Parathyroid adenoma (tissue), 2 donors: ENCODE results near the gene ATP2B2.

ENCODE experiments used
- H2AFZ ChIP-seq: fragments of 300-600 bp; sonication (generic); one replicate; pipeline ENCODE4 v1.7.0; 2017; ENCODE audit warnings: antibody characterized with exemption, mild to moderate bottlenecking
- H3K27ac ChIP-seq: fragments of 300-600 bp; sonication (generic); one replicate; pipeline ENCODE4 v1.7.0; 2017
- H3K27me3 ChIP-seq: fragments of 300-600 bp; sonication (generic); one replicate; pipeline ENCODE4 v1.7.0; 2017; ENCODE audit warnings: low read length; ENCODE audit not compliant: control insufficient read depth, insufficient read depth
- H3K36me3 ChIP-seq: fragments of 300-600 bp; sonication (generic); one replicate; pipeline ENCODE4 v1.7.0; 2017; ENCODE audit warnings: low read length; ENCODE audit not compliant: control insufficient read depth, insufficient read depth
- H3K4me1 ChIP-seq: fragments of 300-600 bp; sonication (generic); one replicate; pipeline ENCODE4 v1.7.0; 2017; ENCODE audit warnings: control low read depth
- H3K4me2 ChIP-seq: fragments of 300-600 bp; sonication (generic); one replicate; pipeline ENCODE4 v1.7.0; 2017; ENCODE audit warnings: low read length
- H3K4me3 ChIP-seq: fragments of 300-600 bp; sonication (generic); one replicate; pipeline ENCODE4 v1.7.0; 2017; ENCODE audit warnings: low read depth, low read length
- H3K79me2 ChIP-seq: fragments of 300-600 bp; sonication (generic); one replicate; pipeline ENCODE4 v1.7.0; 2017; ENCODE audit warnings: control low read depth
- H3K9ac ChIP-seq: fragments of 300-600 bp; sonication (generic); one replicate; pipeline ENCODE4 v1.7.0; 2017; ENCODE audit warnings: mild to moderate bottlenecking
- H3K9me3 ChIP-seq: fragments of 300-600 bp; sonication (generic); one replicate; pipeline ENCODE4 v1.7.0; 2017; ENCODE audit warnings: low read length; ENCODE audit not compliant: control insufficient read depth
- TF ChIP-seq, protein P1 (sequence below): fragments of 300-600 bp; sonication (generic); IDR thresholded peaks from one replicate; pipeline ENCODE4 v1.7.0; 2017; ENCODE audit warnings: antibody characterized with exemption, mild to moderate bottlenecking
- donor health status: primary hyperparathyroidism.

The ATP2B2 gene

DNA sequence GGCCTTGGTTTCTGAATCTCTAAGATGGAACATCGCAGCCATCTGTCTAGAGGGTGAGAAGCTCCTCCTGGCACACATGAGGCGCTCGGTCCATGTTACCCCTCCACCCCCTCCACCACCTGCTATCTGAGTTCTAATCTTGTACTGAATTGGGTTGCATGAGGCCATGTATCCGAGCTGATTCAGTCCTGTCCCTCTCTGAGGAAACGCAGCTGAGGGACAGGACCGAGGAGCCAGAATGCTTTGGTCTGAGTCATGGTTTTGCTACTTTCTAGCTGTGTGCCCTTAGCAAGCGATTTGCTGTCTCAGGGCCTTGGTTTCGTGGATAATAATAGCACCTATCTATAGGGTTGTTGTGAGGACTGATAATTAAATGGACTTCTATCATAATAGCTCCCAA lies 96.7 kb downstream of the ATP2B2 start:
- H3K9ac ChIP-seq = no peak overlapping the region
- no peaks in the 10 kb centered on the region for H3K4me1 ChIP-seq
- no peaks in the 10 kb centered on the region for H3K9me3 ChIP-seq
- H3K4me2 ChIP-seq = no peak overlapping the region
- no peak overlapping the region for H3K4me3 ChIP-seq
- TF ChIP-seq, protein P1, sequence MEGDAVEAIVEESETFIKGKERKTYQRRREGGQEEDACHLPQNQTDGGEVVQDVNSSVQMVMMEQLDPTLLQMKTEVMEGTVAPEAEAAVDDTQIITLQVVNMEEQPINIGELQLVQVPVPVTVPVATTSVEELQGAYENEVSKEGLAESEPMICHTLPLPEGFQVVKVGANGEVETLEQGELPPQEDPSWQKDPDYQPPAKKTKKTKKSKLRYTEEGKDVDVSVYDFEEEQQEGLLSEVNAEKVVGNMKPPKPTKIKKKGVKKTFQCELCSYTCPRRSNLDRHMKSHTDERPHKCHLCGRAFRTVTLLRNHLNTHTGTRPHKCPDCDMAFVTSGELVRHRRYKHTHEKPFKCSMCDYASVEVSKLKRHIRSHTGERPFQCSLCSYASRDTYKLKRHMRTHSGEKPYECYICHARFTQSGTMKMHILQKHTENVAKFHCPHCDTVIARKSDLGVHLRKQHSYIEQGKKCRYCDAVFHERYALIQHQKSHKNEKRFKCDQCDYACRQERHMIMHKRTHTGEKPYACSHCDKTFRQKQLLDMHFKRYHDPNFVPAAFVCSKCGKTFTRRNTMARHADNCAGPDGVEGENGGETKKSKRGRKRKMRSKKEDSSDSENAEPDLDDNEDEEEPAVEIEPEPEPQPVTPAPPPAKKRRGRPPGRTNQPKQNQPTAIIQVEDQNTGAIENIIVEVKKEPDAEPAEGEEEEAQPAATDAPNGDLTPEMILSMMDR = no peak
- H3K27ac ChIP-seq = no peak overlapping the region
- H3K36me3 ChIP-seq = no peaks in the 10 kb centered on the region
- H2AFZ ChIP-seq = no peak overlapping the region
- H3K79me2 ChIP-seq = no peaks in the 10 kb centered on the region
- no peaks in the 10 kb centered on the region for H3K27me3 ChIP-seq

DNA sequence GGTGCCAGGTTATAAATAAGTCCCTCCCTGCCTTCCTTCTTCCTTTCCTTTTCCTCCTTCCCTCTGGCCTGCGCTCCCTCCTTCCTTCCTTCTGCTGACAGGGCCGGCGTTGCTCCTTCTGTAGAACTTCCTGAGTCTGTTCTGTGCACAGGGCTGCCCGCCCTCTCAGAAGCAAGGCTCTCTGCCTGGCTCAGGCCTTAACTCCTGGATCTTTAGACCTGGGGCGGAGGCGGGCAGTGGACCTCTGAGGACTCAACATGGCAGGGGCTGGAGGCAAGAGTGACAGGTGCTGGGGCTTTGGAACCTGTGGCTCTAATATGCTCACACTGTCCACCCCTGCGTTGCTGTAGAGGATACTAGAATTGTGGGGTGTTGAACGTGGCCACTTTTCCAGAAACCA lies 98.0 kb downstream of the ATP2B2 start:
- H2AFZ ChIP-seq = no peak overlapping the region
- TF ChIP-seq, protein P1 = no peak
- no peak overlapping the region for H3K9ac ChIP-seq
- no peak overlapping the region for H3K4me2 ChIP-seq
- H3K9me3 ChIP-seq = no peaks in the 10 kb centered on the region
- H3K27ac ChIP-seq = no peak overlapping the region
- no peak overlapping the region for H3K4me3 ChIP-seq
- H3K79me2 ChIP-seq = no peaks in the 10 kb centered on the region
- H3K36me3 ChIP-seq = no peaks in the 10 kb centered on the region
- H3K4me1 ChIP-seq = no peaks in the 10 kb centered on the region
- no peaks in the 10 kb centered on the region for H3K27me3 ChIP-seq

DNA sequence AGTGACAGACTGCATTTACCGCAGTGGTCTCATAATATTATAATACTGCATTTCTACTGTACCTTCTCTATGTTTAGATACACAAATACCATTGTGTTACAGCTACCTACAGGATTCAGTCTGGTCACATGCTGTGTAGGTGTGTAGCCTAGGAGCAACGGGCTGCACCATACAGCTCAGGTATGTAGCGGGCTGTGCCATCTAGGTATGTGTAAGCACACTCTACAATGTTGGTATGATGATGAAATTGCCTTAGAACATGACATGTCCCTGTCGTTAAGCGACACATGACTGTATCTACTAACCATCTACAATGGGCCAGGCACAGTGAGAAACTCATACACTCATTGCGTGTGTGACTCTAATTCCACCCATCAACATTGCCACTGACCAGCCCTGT lies 99.0 kb downstream of the ATP2B2 start:
- no peaks in the 10 kb centered on the region for H3K36me3 ChIP-seq
- no peaks in the 10 kb centered on the region for H3K79me2 ChIP-seq
- no peak overlapping the region for H3K4me2 ChIP-seq
- no peak overlapping the region for H3K9ac ChIP-seq
- H3K27ac ChIP-seq = no peak overlapping the region
- TF ChIP-seq, protein P1 = no peak
- H3K4me1 ChIP-seq = no peaks in the 10 kb centered on the region
- H3K9me3 ChIP-seq = no peaks in the 10 kb centered on the region
- H3K4me3 ChIP-seq = no peak overlapping the region
- H2AFZ ChIP-seq = no peak overlapping the region
- no peaks in the 10 kb centered on the region for H3K27me3 ChIP-seq

DNA sequence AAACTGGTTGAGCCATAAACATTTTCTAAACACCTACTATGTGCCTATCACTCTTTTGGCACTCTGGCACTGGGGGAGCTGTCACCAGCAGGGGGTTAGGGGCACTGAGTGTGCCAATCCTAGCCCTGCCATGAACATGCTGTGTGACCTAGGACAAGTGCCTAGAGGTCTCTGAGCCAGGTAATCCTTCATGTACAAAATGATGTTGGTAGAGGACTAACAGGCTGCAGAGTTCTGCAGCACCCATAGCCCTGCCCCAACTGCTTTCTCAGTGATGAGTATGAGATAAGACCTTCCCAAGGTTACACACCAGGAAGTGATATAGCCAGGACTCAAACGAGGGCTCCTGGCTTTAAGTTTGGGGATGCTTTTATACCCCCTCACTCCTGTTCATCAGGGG lies 99.6 kb downstream of the ATP2B2 start:
- H3K9me3 ChIP-seq = no peaks in the 10 kb centered on the region
- H3K36me3 ChIP-seq = no peaks in the 10 kb centered on the region
- TF ChIP-seq, protein P1 = no peak
- no peak overlapping the region for H3K4me3 ChIP-seq
- no peak overlapping the region for H3K27ac ChIP-seq
- no peaks in the 10 kb centered on the region for H3K79me2 ChIP-seq
- H3K4me2 ChIP-seq = no peak overlapping the region
- no peak overlapping the region for H3K9ac ChIP-seq
- H3K27me3 ChIP-seq = no peaks in the 10 kb centered on the region
- H2AFZ ChIP-seq = no peak overlapping the region
- H3K4me1 ChIP-seq = no peaks in the 10 kb centered on the region

DNA sequence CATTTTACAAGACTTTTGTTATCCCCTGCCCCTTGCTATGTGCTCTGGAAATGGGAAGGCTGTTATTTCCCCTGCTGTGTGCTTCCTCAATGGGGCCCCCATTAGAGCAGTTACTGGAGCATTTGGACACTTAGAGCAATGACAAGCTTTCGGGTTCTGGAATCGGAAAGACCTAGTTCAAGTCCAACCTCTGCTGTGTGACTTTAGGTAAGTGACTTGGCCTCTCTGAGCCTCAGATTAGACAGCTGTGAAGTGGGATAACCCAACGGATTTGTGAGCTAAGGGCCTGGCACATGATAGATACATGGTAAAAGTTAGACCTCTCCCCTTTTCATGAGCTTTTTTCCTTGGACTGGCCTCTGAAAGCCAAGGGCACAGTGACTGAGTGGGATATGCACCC lies 100.5 kb downstream of the ATP2B2 start:
- H3K9ac ChIP-seq = no peak overlapping the region
- no peaks in the 10 kb centered on the region for H3K27me3 ChIP-seq
- no peak overlapping the region for H3K4me3 ChIP-seq
- no peak overlapping the region for H3K27ac ChIP-seq
- H3K36me3 ChIP-seq = no peaks in the 10 kb centered on the region
- H3K79me2 ChIP-seq = no peaks in the 10 kb centered on the region
- no peak overlapping the region for H3K4me2 ChIP-seq
- TF ChIP-seq, protein P1 = no peak
- no peaks in the 10 kb centered on the region for H3K4me1 ChIP-seq
- no peak overlapping the region for H2AFZ ChIP-seq
- H3K9me3 ChIP-seq = no peaks in the 10 kb centered on the region
